K562 (cell line): ENCODE results near the gene ZFYVE27. TPM values are rescaled to one million over a fixed set of nuclear protein-coding genes. Genes with fewer than 3 reads are reported as not detected.

Source experiments
- ATAC-seq: fragments of 200-7000 bp; cut with Tn5 transposase; 3 replicates; pipeline ENCODE4 v1.9.1; 2020; ENCODE audit warnings: moderate library complexity
- BruUV-seq: library from RNA; stranded (reverse); fragments of 400-500 nt; replicated peaks from 2 replicates; lab custom pipeline; 2021; lab: Mats Ljungman, UMichigan
- CTCF ChIA-PET: fragments of 300-600 bp; formaldehyde crosslinking; extraction: SDS; loops from one replicate; lab custom pipeline; 2021; ENCODE audit warnings: low intra/inter-chr PET ratio; lab: Yijun Ruan, JAX
- POLR2A ChIA-PET: fragments of 300-600, 350-650 bp; sonication (Branson Sonifier 250); formaldehyde crosslinking; extraction: SDS; loops from one replicate; lab custom pipeline; 2021; ENCODE audit warnings: antibody characterized with exemption, inconsistent platforms; lab: Yijun Ruan, JAX
- DNase-seq, 4 experiments: peaks; one replicate each; pipeline versions ENCODE4 v3.0.0 to v3.0.0-alpha.2; 2011 to 2018; ENCODE audit warnings: low spot score in 3 of 4, mixed read lengths in 3 of 4; ENCODE audit errors: extremely low read depth in 1 of 4
- FAIRE-seq: peaks from 2 replicates; lab custom pipeline; 2011; peaks lifted over from hg19 to GRCh38; lab: Jason Lieb, UNC
- H2AFZ ChIP-seq: 2 replicates; pipeline ENCODE4 v1.6.0; 2011; ENCODE audit warnings: low read depth, low read length, control low read depth, inconsistent platforms
- H3K27ac ChIP-seq: fragments of 200-600 bp; 3 replicates; pipeline ENCODE4 v1.8.0; 2011; ENCODE audit warnings: low read depth, mild to moderate bottlenecking, control low read depth, inconsistent platforms, low read length, moderate library complexity, mixed read lengths; ENCODE audit errors: extremely low read depth
- H3K27me3 ChIP-seq, 2 experiments: fragments of 300-600 bp in 1 of 2; 2 replicates in 1 of 2; 3 replicates in 1 of 2; pipeline versions ENCODE4 v1.6.0 to v1.8.0; 2011; ENCODE audit warnings: inconsistent platforms in 2 of 2, low read length in 2 of 2, mild to moderate bottlenecking in 1 of 2, mixed read lengths in 1 of 2, moderate library complexity in 1 of 2; ENCODE audit not compliant: control insufficient read depth in 2 of 2, insufficient read depth in 2 of 2
- H3K36me3 ChIP-seq: fragments of 300-600 bp; 3 replicates; pipeline ENCODE4 v1.8.0; 2011; ENCODE audit warnings: mild to moderate bottlenecking, low read length, inconsistent platforms; ENCODE audit not compliant: control insufficient read depth, insufficient read depth
- H3K4me1 ChIP-seq, 2 experiments: fragments of 200-600 bp in 1 of 2; replicated peaks in 1 of 2; 2 replicates in 1 of 2; 3 replicates in 1 of 2; pipeline versions ENCODE4 v1.5.1 to v1.8.0; 2011; ENCODE audit warnings: inconsistent platforms in 2 of 2, low read length in 2 of 2, mild to moderate bottlenecking in 1 of 2, mixed read lengths in 1 of 2, moderate library complexity in 1 of 2; ENCODE audit not compliant: control insufficient read depth in 2 of 2, insufficient read depth in 2 of 2
- H3K4me2 ChIP-seq: 2 replicates; pipeline ENCODE4 v1.6.1; 2011; ENCODE audit warnings: low read length, control low read depth, inconsistent platforms, mixed read lengths; ENCODE audit not compliant: insufficient read depth
- H3K4me3 ChIP-seq: fragments of 200-600 bp; sonication (generic), shearing (Covaris generic); 2 replicates; pipeline ENCODE4 v1.5.1; 2016; ENCODE audit warnings: control low read depth, inconsistent platforms
- H3K79me2 ChIP-seq: fragments of 200-600 bp; 3 replicates; pipeline ENCODE4 v1.8.0; 2011; ENCODE audit warnings: low read length, inconsistent platforms; ENCODE audit not compliant: control insufficient read depth, insufficient read depth
- H3K9ac ChIP-seq, 2 experiments: 2 replicates each; pipeline versions ENCODE4 v1.6.0 to v1.6.1; 2011; ENCODE audit warnings: low read depth in 2 of 2, low read length in 2 of 2, control low read depth in 1 of 2, inconsistent platforms in 1 of 2, mild to moderate bottlenecking in 1 of 2, mixed read lengths in 1 of 2; ENCODE audit not compliant: insufficient read depth in 1 of 2
- H3K9me1 ChIP-seq: one replicate; pipeline ENCODE4 v1.6.0; 2011; ENCODE audit warnings: inconsistent platforms, mild to moderate bottlenecking, low read length, moderate library complexity; ENCODE audit not compliant: control insufficient read depth, insufficient read depth
- H3K9me3 ChIP-seq: replicated peaks from 2 replicates; pipeline ENCODE4 v1.5.1; 2011; ENCODE audit warnings: low read depth, low read length, inconsistent platforms; ENCODE audit not compliant: control insufficient read depth, insufficient read depth
- H4K20me1 ChIP-seq: replicated peaks from 2 replicates; pipeline ENCODE4 v1.6.1; 2011; ENCODE audit warnings: low read length, inconsistent platforms, mixed read lengths; ENCODE audit not compliant: control insufficient read depth, insufficient read depth
- CBFA2T3 ChIP-seq: fragments of 450-650 bp; IDR thresholded peaks from 2 replicates; pipeline ENCODE4 v1.6.1; 2017
- CTCF ChIP-seq, 3 experiments: IDR thresholded peaks in 2 of 3; conservative IDR thresholded peaks in 1 of 3; 2 replicates each; pipeline ENCODE4 v1.5.1; 2011 to 2012; ENCODE audit warnings: low read length in 3 of 3, mild to moderate bottlenecking in 3 of 3, control low read depth in 2 of 3, improper control_type of control experiment in 1 of 3, inconsistent platforms in 1 of 3, low read depth in 1 of 3, mixed read lengths in 1 of 3, moderate library complexity in 1 of 3; ENCODE audit not compliant: insufficient read depth in 2 of 3
- MEIS2 ChIP-seq: fragments of 450-650 bp; IDR thresholded peaks from 2 replicates; pipeline ENCODE4 v1.6.1; 2014; ENCODE audit warnings: mild to moderate bottlenecking; ENCODE audit not compliant: partially characterized antibody
- PBX2 ChIP-seq, 2 experiments: IDR thresholded peaks in 1 of 2; conservative IDR thresholded peaks in 1 of 2; 2 replicates each; pipeline ENCODE4 v1.6.1; 2016; ENCODE audit warnings: low read depth in 2 of 2, mild to moderate bottlenecking in 1 of 2, missing compliant biosample characterization in 1 of 2, missing genetic modification characterization in 1 of 2, moderate library complexity in 1 of 2
- ZNF592 ChIP-seq: fragments of 450-650 bp; IDR thresholded peaks from 2 replicates; pipeline ENCODE4 v1.6.1; 2017; ENCODE audit warnings: antibody characterized with exemption, mild to moderate bottlenecking
- whole genome bisulfite sequencing: fragments of 100-300 bp; shearing (Covaris generic); methylation state at CpG from one replicate; pipeline ENCODE4 v1.1.6; 2016; ENCODE audit warnings: low coverage, mixed read lengths; ENCODE audit not compliant: insufficient coverage; ENCODE audit errors: missing lambda C conversion rate; 5-methylcytosine and 5-hydroxymethylcytosine counted together
- in situ Hi-C: fragments of 300-500 bp; cut with MboI; formaldehyde crosslinking; loops from 4 replicates; pipeline ENCODE4 v1.15.0; 2018; ENCODE audit warnings: inconsistent platforms, mixed read lengths
- intact Hi-C: fragments of 100-400 bp; cut with micrococcal nuclease; formaldehyde crosslinking; loops from 2 replicates; pipeline ENCODE4 v1.14.2; 2022
- polyA plus RNA-seq, 8 experiments: library from polyadenylated mRNA; depleted of rRNA in 4 of 8; stranded (reverse) in 5 of 8; unstranded in 3 of 8; fragments of >200 nt; fragmentation: Nextera tagmentation in 2 of 8; fragmentation: Illumina TruSeq in 1 of 8; extraction: Ambion mirVana in 2 of 8; extraction: Trizol in 1 of 8; gene quantifications; 2 replicates each; pipeline versions ENCODE4 v1.2.1 to v1.2.3, GENCODE V29; 2011 to 2014; ENCODE audit warnings: inconsistent platforms in 1 of 8, missing spikeins in 1 of 8
- total RNA-seq, 7 experiments: library from RNA; depleted of rRNA in 6 of 7; stranded (reverse); fragments of >200 nt in 6 of 7; fragmentation: Illumina TruSeq in 2 of 7; extraction: Trizol in 2 of 7; gene quantifications; 2 replicates each; pipeline versions ENCODE4 v1.2.1 to v1.2.3, GENCODE V29; 2011 to 2021; ENCODE audit warnings: low replicate concordance in 1 of 7

The ZFYVE27 gene
- total and polyA plus RNA-seq, 9 of the 15 experiments (the other 6 are each of a cell fraction or from before 2014, with no cell fraction given), result 0.81 to 21.9 (median 15.3) TPM

GRCh38 chr10:97782455-97783228, 45.7 kb downstream of the ZFYVE27 start:
- peak in 1 of 4 experiments; percentile 19 for DNase-seq
- Histone ChIP-seq H3K27ac (no peak overlapping the region), H4K20me1 (no peaks in the 10 kb centered on the region), H3K9me3 (no peaks in the 10 kb centered on the region), H3K27me3 (no peaks in the 10 kb centered on the region), H3K4me3 (no peak overlapping the region), H3K36me3 (no peaks in the 10 kb centered on the region), H3K79me2 (no peaks in the 10 kb centered on the region), H3K9ac (peak overlapping the region in 1 of 2 experiments; percentile 71; a peak in 1 of 4 replicates), H3K4me1 (peaks cover 3 to 30% of the 10 kb centered on the region in 2 experiments; a peak in 4 of 5 replicates), H3K4me2 (no peak overlapping the region), H3K9me1 (no peaks in the 10 kb centered on the region), H2AFZ (no peak overlapping the region)
- FAIRE-seq, result peak; percentile 57
- no TSS peak for BruUV-seq
- POLR2A ChIA-PET, result no interaction called here
- ATAC-seq, result peak; percentile 53
- intact Hi-C loops (no loop called here), in situ Hi-C loops (no loop called here)
- CTCF ChIA-PET, result no interaction called here
- WGBS, result 18% methylated on average over 10 of the region's 11 CpGs
- peak; percentile 68 for TF ChIP-seq MEIS2
- TF ChIP-seq CTCF (IDR thresholded peaks at IDR 0.05 in 2 of 3, conservative IDR thresholded peaks at IDR 0.05 in 1 of 3; ENCODE audit: insufficient read depth in 2 of 3, low read depth in 1 of 3, low read length in 3 of 3), result peak in 2 of 3 experiments; percentile 13; a peak in 1 of 6 replicates
- TF ChIP-seq CBFA2T3, result 0 out of 2 replicates have a peak, but pooled peaks have one; percentile 13
- TF ChIP-seq ZNF592, result no peak
- no peak for TF ChIP-seq PBX2 (CRISPR knock-in tag; IDR thresholded peaks at IDR 0.05; ENCODE audit: low read depth)
- peak; percentile 56 for TF ChIP-seq PBX2 (tag; conservative IDR thresholded peaks at IDR 0.05; ENCODE audit: low read depth)
